Measurements from ENCODE around the gene CNR2. TPM values are rescaled to one million over a fixed set of nuclear protein-coding genes. Genes with fewer than 3 reads are reported as not detected.

Gene CNR2
- total and polyA plus RNA-seq, 12 donors = 0.06 to 0.09 (median 0.08) TPM; not detected in 9

DNA sequence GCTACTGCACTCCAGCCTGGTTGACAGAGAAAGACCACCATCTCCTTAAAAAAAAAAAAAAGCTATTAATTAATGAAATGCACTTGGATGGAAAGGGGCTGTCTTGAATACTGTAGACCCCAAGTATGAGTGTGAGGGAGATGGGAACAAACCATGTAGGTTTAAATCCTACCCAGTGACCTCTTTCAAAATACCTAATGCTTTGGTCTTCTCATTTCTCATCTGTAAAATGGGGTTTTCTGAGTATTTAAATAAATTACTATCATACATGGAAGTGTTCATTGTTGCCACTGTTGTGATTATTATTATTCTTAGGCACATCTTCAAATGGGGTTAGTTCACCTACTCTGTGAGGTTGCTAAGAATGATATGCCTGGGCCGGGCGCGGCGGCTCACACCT, 27.9 kb downstream of the CNR2 start:
- H3K4me1 ChIP-seq (replicated peaks in 1 of 2) = no peaks in the 10 kb centered on the region
- H3K27me3 ChIP-seq = no peaks in the 10 kb centered on the region
- no peak for TF ChIP-seq CTCF (IDR thresholded peaks at IDR 0.05)
- no peak for TF ChIP-seq POLR2A (IDR thresholded peaks at IDR 0.05)

DNA sequence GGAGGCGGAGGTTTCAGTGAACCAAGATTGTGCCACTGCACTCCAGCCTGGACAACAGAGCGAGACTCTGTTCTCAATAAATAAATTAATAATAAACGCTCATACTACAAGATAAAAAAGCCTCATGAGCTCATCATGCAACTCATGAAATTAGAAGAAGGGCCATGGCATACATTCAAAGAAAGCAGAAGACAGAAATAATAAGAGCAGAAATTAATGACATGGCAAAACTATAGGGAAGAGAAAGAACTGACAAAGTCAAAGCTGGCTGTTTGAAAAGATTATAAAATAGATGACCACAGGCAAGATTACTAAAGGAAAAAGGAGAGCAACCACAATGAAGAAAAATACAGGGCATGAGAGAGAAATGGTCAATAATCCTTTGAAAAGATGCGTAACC, 30.4 kb downstream of the CNR2 start:
- WGBS, 4 donors = 43 to 71% (median 65%) methylated on average over 4 of the region's 4 CpGs
- intact Hi-C loops (cut with DNase I) = no loop called here
- Histone ChIP-seq H3K36me3 (replicated peaks in 1 of 2) (no peaks in the 10 kb centered on the region), H3K4me3 (no peak overlapping the region), H3K27me3 (no peaks in the 10 kb centered on the region), H3K4me1 (replicated peaks in 1 of 2) (no peaks in the 10 kb centered on the region), H3K27ac (no peak overlapping the region), H3K9me3 (replicated peaks in 1 of 3) (peaks cover 0 to 18% (median 0%) of the 10 kb centered on the region in 3 donors)
- TF ChIP-seq POLR2A (IDR thresholded peaks at IDR 0.05) (no peak), CTCF (IDR thresholded peaks at IDR 0.05) (no peak)
- no peak for DNase-seq

More for the DNA sequence above, 27.9 kb downstream of the CNR2 start:
- no peaks in the 10 kb centered on the region for H3K9me3 ChIP-seq (replicated peaks in 1 of 3)
- no peaks in the 10 kb centered on the region for H3K36me3 ChIP-seq (replicated peaks in 1 of 2)
- no peak overlapping the region for H3K27ac ChIP-seq
- WGBS, 4 donors = 72 to 83% (median 75%) methylated on average over 4 of the region's 4 CpGs
- H3K4me3 ChIP-seq = no peak overlapping the region
- intact Hi-C loops (cut with DNase I) = no loop called here
- no peak for DNase-seq

DNA sequence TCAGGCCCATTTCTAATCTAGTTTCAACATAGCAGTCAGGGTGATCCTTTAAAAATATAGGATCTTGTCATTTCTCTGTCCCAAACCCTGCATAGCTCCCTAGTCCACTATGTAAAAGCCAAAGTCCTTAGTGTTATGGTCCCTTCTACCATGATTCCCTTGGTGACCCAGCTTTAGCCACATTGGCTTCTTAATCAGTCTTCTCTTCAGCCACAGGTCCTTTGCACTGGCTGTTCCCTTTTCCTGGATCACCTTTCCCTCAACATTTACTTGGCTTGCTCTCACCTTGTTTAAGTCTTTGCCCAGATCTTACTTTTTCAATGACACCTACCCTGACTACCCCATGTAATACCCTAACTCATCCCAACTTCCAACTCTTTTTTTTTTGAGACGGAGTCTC, 33.4 kb downstream of the CNR2 start:
- TF ChIP-seq CTCF (IDR thresholded peaks at IDR 0.05) (no peak), POLR2A (IDR thresholded peaks at IDR 0.05) (no peak)
- Histone ChIP-seq H3K36me3 (replicated peaks in 1 of 2) (no peaks in the 10 kb centered on the region), H3K9me3 (replicated peaks in 1 of 3) (peaks cover 0 to 18% (median 0%) of the 10 kb centered on the region in 3 donors), H3K4me1 (replicated peaks in 1 of 2) (no peaks in the 10 kb centered on the region), H3K4me3 (no peak overlapping the region), H3K27me3 (no peaks in the 10 kb centered on the region), H3K27ac (no peak overlapping the region)
- intact Hi-C loops (cut with DNase I) = no loop called here
- DNase-seq = no peak
- 96 to 100% (median 100%) methylated on average over 1 of the region's 1 CpG; no CpG with 5 or more reads in 1 of the 4 donors for WGBS, 4 donors

- Histone ChIP-seq H3K9me3 (replicated peaks in 1 of 3) (peaks cover 0 to 18% (median 0%) of the 10 kb centered on the region in 3 donors), H3K36me3 (replicated peaks in 1 of 2) (no peaks in the 10 kb centered on the region), H3K4me3 (no peak overlapping the region), H3K27me3 (no peaks in the 10 kb centered on the region), H3K4me1 (replicated peaks in 1 of 2) (no peaks in the 10 kb centered on the region), H3K27ac (no peak overlapping the region)
- TF ChIP-seq CTCF (IDR thresholded peaks at IDR 0.05) (no peak), POLR2A (IDR thresholded peaks at IDR 0.05) (no peak)
- intact Hi-C loops (cut with DNase I) = no loop called here
- no peak for DNase-seq
- 72 to 87% (median 80%) methylated on average over 1 of the region's 1 CpG for WGBS, 4 donors
Observed at GRCh38 chr1:23878668-23879067, 34.5 kb downstream of the CNR2 start.
